NCI-H345 (cell line): ENCODE results near the gene CCNC.
"Not testable (repeated sequence)": the region's sequence is repeated elsewhere in the genome, so short reads cannot be mapped to it uniquely, and the experiment has no call there.

Experiments used
- DNase-seq: peaks from one replicate; lab custom pipeline; 2025; lab: John Stamatoyannopoulos, UW

CCNC gene

DNA sequence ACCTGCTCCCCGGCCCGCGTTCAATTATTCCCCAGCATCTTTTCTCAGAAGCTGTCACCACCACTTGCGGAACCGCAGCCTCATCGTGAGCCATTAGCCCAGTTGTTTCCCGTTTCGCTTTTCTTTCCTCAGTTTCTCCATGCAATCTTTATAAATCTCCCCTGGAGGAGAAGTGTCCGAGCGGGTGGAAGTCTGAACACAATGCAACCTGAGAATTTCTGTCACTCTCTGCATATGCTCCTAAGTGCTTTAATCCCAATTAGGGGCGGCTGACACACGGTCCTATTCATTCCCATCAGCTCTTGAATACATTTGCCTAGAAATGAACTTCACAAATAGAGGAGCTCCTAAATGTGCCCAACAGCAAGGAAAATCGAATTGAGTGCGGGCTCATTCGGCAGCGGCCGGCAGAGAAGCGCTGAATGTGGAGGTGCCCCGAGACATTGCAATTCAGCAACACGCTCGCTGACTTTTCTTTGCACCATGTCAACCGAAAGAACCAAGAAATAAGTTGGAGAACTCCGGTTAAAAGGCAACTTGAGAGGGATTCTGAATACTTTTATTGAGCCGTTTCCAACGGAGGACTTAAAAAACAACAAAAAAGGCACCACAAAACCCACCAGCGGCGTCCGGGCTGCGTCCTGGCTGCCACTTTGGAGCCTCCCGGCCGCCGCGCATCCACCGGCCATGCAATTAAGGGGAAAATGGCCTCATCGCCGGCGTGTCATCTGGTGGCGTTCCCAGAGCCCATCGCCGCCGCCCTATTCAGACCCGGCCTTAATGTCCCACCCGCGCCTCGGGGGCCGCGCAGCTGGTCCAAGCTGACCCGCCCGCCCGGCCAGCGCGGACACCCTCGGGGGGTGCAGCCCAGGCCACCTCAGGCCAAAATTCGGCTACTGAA lies 34.3 kb upstream of the CCNC start:
- DNase-seq = no peak

DNA sequence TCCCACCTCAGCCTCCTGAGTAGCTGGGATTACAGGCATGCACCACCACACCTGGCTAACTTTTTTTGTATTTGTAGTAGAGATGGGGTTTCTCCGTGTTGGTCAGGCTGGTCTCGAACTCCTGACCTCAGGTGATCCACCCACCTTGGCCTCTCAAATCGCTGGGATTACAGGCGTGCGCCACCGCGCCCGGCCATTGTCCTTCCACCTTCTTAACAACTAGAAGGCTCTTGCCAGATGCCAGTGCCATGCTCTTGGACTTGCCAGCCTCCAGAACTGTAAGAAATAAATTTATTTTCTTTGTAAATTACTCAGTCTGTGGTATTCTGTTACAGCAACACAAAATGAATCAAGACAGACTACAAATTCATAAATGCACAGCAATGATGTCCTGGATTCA lies 26.2 kb upstream of the CCNC start:
- DNase-seq = not testable (repeated sequence)

DNA sequence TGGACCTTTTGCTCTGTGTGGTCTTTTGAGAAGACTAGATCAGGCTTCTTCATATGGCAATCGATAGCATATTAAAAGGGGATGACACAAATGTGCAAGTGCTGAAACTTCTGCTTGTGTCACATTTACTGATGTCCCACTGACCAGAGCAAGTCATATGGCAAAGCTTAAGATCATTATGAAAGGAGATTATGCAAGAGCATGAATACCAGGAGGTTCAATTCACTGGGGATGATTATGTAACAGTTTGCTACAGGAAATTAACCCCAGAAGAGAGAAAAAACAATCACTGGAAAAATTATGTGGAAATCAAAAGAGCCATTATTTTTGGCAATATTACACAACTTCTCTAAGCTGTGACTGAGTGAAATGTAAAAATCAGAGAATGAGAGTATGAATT lies 24.4 kb upstream of the CCNC start:
- no peak for DNase-seq

- DNase-seq = no peak
Measured at GRCh38 chr6:99591673-99592364, 23.4 kb upstream of the CCNC start.

DNA sequence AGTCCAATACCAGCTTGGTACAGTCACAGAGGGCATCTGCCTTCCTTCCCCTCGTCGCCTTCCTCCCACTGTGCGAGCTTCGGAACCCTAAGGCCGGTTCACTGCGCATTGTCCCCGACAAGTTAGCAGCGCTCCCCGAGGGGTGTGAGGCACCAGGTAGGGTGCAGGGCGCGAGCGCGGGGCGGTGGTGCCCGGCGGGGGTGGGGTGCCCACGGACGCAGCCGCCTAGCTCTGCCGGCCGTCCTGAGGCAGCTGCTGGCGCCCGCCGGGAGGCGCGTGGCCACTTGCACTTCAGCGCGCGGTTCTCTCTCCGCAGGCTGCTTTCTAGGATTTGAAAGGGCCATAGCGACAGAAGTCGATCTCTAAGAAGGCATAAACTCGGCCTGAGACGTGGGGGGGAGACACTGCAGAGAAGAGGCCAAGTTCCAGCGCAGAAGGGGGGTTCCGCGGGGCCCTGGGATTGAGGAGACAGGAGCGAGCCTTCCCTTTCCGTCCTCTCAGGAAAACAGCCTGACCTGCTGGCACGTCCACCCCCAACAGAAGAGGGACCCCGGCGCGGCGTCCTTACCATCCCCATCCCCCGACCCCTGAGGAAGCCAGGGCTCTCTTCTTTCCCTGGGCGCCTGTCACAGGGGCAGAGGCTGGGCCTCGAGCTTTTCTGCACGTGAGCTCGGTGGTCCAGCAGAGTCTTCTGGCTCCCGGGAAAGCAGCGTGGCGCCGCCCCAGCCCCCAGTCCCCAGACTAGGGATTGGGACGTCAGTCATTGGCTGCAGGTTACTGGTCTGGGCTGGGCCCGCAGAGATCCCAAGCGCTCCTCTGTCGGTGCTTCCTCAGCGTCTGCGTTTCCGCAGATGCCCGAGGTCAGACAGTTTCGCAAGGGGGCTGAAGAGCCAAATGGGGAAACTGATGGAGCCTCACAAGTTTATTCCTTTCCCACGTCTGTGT lies 22.5 kb upstream of the CCNC start:
- DNase-seq = no peak

DNA sequence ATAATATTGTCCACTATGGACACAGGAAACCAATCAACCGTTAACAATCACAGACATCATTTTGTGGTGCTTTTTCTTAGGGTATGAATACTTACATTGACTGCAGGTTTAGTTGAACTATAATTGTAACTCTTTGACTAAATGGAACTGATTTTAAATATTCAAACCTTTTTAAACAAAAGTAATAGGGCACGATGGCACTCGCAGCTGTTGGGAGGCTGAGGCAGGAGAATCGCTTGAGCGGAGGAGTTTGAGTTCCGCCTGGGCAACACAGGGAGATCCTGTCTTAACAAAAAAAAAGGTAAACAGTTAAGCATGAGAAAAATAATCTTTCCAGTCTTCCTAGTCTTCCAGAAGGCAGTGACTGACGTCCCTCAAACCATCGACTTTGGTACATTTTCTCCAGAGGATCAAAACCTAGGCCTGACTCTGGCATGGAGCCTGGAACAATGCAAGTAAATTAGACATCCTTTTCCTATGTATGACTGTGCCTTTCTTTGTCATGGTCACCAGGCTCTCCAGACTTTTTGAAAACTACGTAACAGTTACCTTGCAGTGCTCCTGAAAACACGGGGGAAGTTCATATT lies 21.5 kb upstream of the CCNC start:
- DNase-seq = no peak

DNA sequence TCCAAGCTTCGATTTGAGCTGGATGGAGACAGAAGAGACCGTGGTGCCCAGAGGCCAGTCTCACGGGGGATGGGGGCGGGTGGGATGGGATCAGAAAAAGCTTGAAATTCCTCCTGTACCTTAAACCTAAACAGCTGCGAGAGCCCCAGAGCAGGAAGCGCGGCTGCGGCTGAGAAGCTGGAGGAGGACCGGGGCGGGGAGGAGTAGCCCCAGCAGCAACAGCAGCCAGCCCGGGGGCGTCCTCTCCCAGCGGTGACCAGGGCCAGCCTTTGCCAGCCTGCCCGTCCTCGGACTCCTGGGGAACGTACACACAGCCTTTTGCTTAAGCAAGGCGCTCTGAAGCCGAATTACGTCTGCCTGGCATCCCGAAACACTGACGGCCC lies 20.8 kb upstream of the CCNC start:
- peak; percentile 41 for DNase-seq

DNA sequence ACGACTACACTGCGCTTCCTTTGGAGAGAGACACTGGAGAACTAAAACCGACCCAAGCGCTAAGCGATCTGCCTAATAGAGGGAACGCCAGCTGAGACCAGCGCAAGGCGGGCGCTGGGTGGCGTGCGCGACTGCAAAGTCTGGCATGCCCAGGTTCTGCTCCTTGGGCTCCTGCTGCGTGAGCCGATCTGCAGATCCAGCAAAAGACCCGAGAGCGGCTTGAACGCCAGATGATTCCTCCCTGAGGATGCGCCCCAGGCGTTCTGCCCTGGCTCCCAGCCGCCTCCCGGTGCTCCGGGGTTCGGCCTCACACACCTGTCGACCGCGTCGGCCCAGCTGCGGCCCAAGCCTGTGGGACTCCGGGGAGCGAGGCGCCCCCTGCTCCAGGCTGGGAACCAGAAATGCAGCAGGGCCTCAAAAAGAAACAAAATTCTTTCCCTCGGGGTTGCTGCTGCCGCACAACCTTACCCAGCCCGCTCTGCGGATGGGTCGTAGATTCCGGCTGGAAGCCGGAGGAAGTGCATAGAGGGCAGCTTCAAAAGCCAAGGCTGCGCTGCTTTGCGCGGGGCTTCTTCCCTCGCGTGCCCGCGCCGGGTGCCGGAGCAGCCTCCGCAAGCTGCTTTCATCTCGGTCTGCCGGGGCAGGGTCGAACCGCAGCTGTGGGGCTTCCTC lies 20.3 kb upstream of the CCNC start:
- DNase-seq = peak; percentile 84

DNA sequence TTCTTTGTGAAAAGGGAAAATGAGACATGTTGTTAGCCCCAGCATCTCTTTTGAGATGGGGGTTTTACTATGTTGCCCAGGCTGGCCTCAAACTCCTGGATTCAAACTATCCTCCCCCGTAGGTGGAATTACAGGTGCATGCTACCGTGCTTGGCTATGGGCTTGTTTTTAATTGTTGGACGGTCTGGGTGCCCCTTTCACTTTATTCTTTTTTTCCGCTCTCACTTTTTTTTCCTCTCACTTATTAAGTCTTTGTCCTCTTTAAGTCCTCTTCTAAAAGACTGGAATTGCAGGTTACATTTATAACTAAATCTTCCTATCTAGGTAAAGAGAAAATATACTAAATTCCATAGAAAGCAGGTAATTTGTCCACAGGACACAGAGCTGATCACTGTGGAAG lies 19.3 kb upstream of the CCNC start:
- no peak for DNase-seq

GRCh38 chr6:99579781-99580180 lies 11.3 kb upstream of the CCNC start:
- no peak for DNase-seq

GRCh38 chr6:99575544-99576227 lies 7.2 kb upstream of the CCNC start:
- no peak for DNase-seq

DNA sequence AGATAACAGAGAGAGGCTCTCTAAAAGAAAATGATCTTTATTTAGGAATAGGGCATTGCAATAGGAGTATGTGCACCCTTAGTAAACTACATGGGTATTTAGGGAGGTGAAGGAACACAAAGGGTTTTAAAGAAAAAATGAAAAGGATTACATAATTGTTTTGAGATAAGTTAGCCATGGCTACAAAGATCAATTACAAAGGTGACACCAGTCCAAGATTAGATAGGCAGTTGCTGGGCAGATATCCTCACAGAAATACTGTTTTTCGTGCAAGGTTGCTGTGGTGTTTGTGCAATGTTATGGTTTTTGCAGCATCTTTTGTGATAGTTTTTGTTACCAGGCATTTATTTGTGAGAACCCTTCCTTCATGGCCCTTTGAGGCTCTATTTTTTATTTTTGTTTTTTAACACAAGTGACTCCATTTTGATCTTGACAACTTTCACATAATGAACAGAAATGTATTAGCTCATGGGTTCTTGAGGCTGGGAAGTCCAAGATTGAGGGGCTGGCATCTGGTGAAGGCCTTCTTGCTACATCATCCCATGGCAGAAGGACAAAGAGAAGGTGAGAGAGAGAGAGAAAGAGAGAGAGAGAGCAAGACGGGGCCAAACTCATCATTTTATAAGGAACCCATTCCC lies 5.6 kb upstream of the CCNC start:
- DNase-seq = no peak

GRCh38 chr6:99563056-99563723 lies 5.3 kb downstream of the CCNC start:
- no peak for DNase-seq

DNA sequence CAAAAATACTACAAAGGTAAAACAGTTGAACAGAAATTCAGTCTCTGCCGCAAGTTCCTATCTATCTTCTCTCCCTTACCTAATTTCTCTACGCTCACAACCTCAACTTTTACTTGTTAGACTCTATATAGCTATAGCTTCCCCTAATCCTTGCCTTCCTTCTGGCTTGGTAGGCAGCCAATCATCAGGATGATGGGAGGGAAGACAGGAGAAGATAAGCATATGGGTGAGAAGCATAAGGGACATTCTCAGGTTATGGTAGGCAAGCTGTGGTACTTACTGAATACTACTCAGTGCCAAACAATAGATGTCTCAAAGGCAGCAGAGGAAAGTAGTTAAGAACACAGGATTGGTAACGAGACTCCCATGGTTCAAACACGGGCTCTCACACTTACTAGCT lies 7.8 kb downstream of the CCNC start:
- no peak for DNase-seq

- no peak for DNase-seq
Measured at GRCh38 chr6:99559057-99559456, 9.4 kb downstream of the CCNC start.

- no peak for DNase-seq
Measured at GRCh38 chr6:99553888-99554287, 14.6 kb downstream of the CCNC start.

DNA sequence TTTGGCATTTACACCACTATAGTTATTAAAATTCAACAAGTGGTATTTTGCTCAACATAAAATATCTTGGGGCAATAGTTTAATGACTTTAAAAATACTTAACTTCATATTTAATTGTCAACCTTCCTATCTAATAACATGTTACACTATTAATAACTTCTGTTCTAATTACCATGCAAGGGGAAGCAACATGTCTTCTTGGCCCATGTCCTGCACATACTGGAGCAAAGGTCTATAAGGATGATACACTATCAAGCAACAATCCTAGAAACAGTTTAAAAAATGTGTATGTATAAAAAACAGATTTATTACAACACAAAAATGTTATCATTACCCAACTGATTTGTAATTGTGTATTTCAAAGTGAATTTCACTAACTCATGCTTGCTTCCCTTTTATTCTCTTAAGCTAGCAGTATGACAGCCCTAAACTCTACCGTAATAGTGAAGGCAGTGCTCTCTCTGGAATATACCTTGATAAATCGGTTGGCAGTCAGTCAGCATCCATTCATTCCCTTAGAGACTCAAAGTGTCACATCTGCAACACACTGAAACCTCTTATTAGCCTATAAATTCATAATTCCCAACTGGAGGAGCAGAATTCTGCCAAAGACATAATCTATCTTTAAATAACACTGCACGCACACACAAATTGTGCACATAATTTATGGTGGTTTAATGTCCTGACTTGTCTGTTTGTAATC lies 18.3 kb downstream of the CCNC start:
- no peak for DNase-seq

DNA sequence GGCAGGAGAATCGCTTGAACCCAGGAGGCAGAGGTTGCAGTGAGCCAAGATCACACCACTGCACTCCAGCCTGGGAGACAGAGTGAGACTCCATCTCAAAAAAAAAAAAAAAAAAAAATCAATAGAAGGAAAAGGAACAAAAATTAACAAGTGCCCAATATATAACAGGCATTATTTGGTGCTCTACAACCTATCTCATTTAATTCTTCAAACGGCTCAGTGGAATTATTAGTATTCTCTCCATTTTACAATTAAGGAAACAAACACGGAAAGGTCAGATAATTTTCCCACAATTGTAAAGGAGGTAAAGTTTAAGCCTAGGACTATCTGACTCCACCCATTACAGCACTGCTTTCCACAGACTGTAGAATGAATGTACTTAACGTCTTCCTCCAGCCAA lies 19.8 kb downstream of the CCNC start:
- DNase-seq = no peak

- DNase-seq = no peak
Measured at GRCh38 chr6:99547526-99547925, 20.9 kb downstream of the CCNC start.
